ENCODE results near the gene BDH1. TPM values are rescaled to one million over a fixed set of nuclear protein-coding genes. Genes with fewer than 3 reads are reported as not detected.

The BDH1 gene
- total and polyA plus RNA-seq, 2 of the 8 experiments (the other 6 are each of a cell fraction or from before 2014, with no cell fraction given): 27.2 to 28.1 TPM

- no peak overlapping the region for H3K18ac ChIP-seq (ENCODE audit: extremely low read depth, low read length)
- no peaks in the 10 kb centered on the region for H3K79me2 ChIP-seq (ENCODE audit: control insufficient read depth in 1 of 2, insufficient read depth in 2 of 2, low read length in 2 of 2)
- H4K8ac ChIP-seq (ENCODE audit: extremely low read depth, insufficient read depth, low read length): no peak overlapping the region
- no peak overlapping the region for H3K4me3 ChIP-seq (ENCODE audit: extremely low read depth in 1 of 4, insufficient read depth in 2 of 4, low read depth in 3 of 4, low read length in 4 of 4)
- no peaks in the 10 kb centered on the region for H4K20me1 ChIP-seq (replicated peaks in 1 of 2; ENCODE audit: control insufficient read depth in 1 of 2, insufficient read depth in 2 of 2, low read length in 2 of 2)
- H4K5ac ChIP-seq (ENCODE audit: insufficient read length, low read depth, low read length): no peak overlapping the region
- H3K4ac ChIP-seq (replicated peaks; ENCODE audit: insufficient read length, low read depth, low read length): no peak overlapping the region
- H3K9ac ChIP-seq (replicated peaks in 1 of 4; ENCODE audit: extremely low read depth in 1 of 4, low read depth in 3 of 4, low read length in 3 of 4): no peak overlapping the region
- no peak overlapping the region for H2BK15ac ChIP-seq (ENCODE audit: low read length)
- H3K23ac ChIP-seq (ENCODE audit: insufficient read length): no peak overlapping the region
- DNase-seq (ENCODE audit: low read depth in 1 of 2, low spot score in 2 of 2) (no peak), FAIRE-seq (no peak)
- no peak overlapping the region for H2BK5ac ChIP-seq (ENCODE audit: low read depth, low read length)
- H3K27ac ChIP-seq (ENCODE audit: low read depth, low read length): no peak overlapping the region
- H3K23me2 ChIP-seq (ENCODE audit: low read depth, low read length): no peaks in the 10 kb centered on the region
- no peak overlapping the region for H2AK5ac ChIP-seq (ENCODE audit: low read depth, low read length)
- ChIA-PET POLR2A (ENCODE audit: partially characterized antibody) (no interaction called here), CTCF (ENCODE audit: partially characterized antibody) (interaction anchor here (0.6 to 6.3 kb wide), 13 partner anchors 9 to 956 kb away, joined by 3 to 44 read pairs (median 4); no protein-coding TSS in a partner anchor)
- no peak overlapping the region for H3K14ac ChIP-seq (ENCODE audit: insufficient read length)
- H3K4me2 ChIP-seq (ENCODE audit: insufficient read depth in 1 of 2, low read depth in 2 of 2, low read length in 2 of 2): no peak overlapping the region
- no peak overlapping the region for H2AFZ ChIP-seq (ENCODE audit: low read length)
- WGBS, 2 experiments (ENCODE audit: extremely low coverage in 1 of 2, insufficient coverage in 1 of 2, insufficient read length in 1 of 2, insufficient replicate concordance in 2 of 2, low coverage in 1 of 2, low lambda C conversion rate in 2 of 2, missing lambda C conversion rate in 1 of 2): 96% methylated on average over 6 of the region's 6 CpGs; no CpG with 5 or more reads in 1 of the 2 experiments
- no peak overlapping the region for H3K56ac ChIP-seq (replicated peaks; ENCODE audit: insufficient read length, low read depth, low read length)
- H2BK120ac ChIP-seq (replicated peaks; ENCODE audit: low read depth, low read length): no peak overlapping the region
- peaks cover 0 to 6% (median 2%) of the 10 kb centered on the region in 4 experiments; a peak in 2 of 7 replicates for H3K27me3 ChIP-seq (replicated peaks in 1 of 4; ENCODE audit: control insufficient read depth in 3 of 4, extremely low read depth in 1 of 4, insufficient read depth in 3 of 4, low read length in 3 of 4)
- peaks cover 0 to 18% (median 5%) of the 10 kb centered on the region in 4 experiments; a peak in 5 of 7 replicates for H3K4me1 ChIP-seq (replicated peaks in 1 of 4; ENCODE audit: control insufficient read depth in 3 of 4, insufficient read depth in 4 of 4, low read length in 3 of 4)
- H3K79me1 ChIP-seq (ENCODE audit: low read depth, low read length): no peaks in the 10 kb centered on the region
- H4K91ac ChIP-seq (replicated peaks; ENCODE audit: insufficient read length, low read length): no peak overlapping the region
- TF ChIP-seq ATF3 (IDR thresholded peaks at IDR 0.05; ENCODE audit: insufficient read depth, low read depth, low read length) (no peak), BCL11A (IDR thresholded peaks at IDR 0.05; ENCODE audit: low read depth in 2 of 2, low read length in 2 of 2) (no peak), HDAC6 (IDR thresholded peaks at IDR 0.05; ENCODE audit: low read depth, low read length) (no peak), E2F6 (IDR thresholded peaks at IDR 0.05) (no peak), HDAC2 (IDR thresholded peaks at IDR 0.05; ENCODE audit: borderline replicate concordance in 1 of 2, low read depth in 2 of 2, low read length in 2 of 2) (no peak)
- H2BK12ac ChIP-seq (ENCODE audit: low read depth, low read length): no peak overlapping the region; the same call in 1 of the 2 replicates
- H3K36me3 ChIP-seq (ENCODE audit: control insufficient read depth in 2 of 4, insufficient read depth in 4 of 4, low read length in 3 of 4): peaks cover 0 to 3% (median 0%) of the 10 kb centered on the region in 4 experiments; a peak in 1 of 8 replicates
- no peaks in the 10 kb centered on the region for H3K9me3 ChIP-seq (ENCODE audit: insufficient read depth in 2 of 2, low read depth in 1 of 2, low read length in 1 of 2)
- no peak overlapping the region for H2BK20ac ChIP-seq (ENCODE audit: low read length)
Observed at GRCh38 chr3:197511130-197511529, 44.6 kb downstream of the BDH1 start.
